GM10266 (cell line): ENCODE measurements around the gene FBXO47.

ENCODE experiments used
- DNase-seq: peaks from one replicate; pipeline ENCODE4 v3.0.0; 2012; ENCODE audit errors: extremely low spot score
- TF ChIP-seq, protein P1 (sequence below): IDR thresholded peaks from 2 replicates; pipeline ENCODE4 v1.5.1; 2012; ENCODE audit warnings: mild to moderate bottlenecking, low read depth; ENCODE audit not compliant: control insufficient read depth, insufficient read depth; ENCODE audit errors: missing control alignments

FBXO47 gene

GRCh38 chr17:38892083-38892482 is 75.1 kb downstream of the FBXO47 start:
- TF ChIP-seq, protein P1, sequence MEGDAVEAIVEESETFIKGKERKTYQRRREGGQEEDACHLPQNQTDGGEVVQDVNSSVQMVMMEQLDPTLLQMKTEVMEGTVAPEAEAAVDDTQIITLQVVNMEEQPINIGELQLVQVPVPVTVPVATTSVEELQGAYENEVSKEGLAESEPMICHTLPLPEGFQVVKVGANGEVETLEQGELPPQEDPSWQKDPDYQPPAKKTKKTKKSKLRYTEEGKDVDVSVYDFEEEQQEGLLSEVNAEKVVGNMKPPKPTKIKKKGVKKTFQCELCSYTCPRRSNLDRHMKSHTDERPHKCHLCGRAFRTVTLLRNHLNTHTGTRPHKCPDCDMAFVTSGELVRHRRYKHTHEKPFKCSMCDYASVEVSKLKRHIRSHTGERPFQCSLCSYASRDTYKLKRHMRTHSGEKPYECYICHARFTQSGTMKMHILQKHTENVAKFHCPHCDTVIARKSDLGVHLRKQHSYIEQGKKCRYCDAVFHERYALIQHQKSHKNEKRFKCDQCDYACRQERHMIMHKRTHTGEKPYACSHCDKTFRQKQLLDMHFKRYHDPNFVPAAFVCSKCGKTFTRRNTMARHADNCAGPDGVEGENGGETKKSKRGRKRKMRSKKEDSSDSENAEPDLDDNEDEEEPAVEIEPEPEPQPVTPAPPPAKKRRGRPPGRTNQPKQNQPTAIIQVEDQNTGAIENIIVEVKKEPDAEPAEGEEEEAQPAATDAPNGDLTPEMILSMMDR = no peak
- no peak for DNase-seq

DNA sequence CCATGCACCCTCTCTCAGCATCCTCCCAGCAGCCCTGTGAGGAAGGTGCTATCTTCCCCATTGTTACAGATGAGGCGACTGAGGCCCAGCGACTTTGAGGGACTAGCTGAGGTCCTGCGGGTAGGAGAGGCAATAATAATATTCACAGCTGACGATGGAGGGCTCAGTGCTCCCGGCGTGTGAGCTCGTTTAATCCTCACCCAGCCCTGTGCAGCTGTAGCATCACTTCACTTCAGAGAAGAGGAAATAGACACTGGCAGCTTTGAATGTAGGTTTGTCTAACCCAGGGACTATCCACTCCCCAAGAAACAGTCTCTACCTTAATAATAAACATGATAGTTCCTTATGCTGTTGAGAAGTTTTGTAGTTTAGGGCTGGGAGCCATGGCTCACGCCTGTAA is 75.8 kb downstream of the FBXO47 start:
- no peak for DNase-seq
- TF ChIP-seq, protein P1 = no peak

- TF ChIP-seq, protein P1 = no peak
- DNase-seq = no peak
Observed at GRCh38 chr17:38890410-38890746, 76.8 kb downstream of the FBXO47 start.

- no peak for DNase-seq
- TF ChIP-seq, protein P1 = no peak
Observed at GRCh38 chr17:38889745-38890409, 77.3 kb downstream of the FBXO47 start.

- no peak for DNase-seq
- TF ChIP-seq, protein P1 = no peak
Observed at GRCh38 chr17:38888842-38889241, 78.4 kb downstream of the FBXO47 start.

DNA sequence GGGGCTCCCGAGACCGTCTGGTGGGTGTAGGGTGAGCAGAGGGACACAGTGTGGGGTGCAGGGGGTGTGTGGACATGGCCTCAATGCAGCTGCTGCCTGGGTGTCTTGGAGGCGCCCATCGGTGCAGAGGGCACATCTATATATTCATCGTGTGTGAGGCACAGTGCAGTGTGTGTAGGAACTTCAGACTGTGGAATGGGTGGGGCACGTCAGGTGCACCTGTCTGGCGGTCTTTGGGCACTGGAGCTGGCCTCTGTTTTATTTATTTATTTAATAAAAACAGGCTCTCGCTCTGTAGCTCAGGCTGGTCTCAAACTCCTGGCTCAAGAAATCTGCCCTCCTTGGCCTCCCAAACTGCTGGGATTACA is 80.6 kb downstream of the FBXO47 start:
- TF ChIP-seq, protein P1 = no peak
- DNase-seq = no peak
